ENCODE measurements around the gene MAPKAPK3. TPM values are rescaled to one million over a fixed set of nuclear protein-coding genes. Genes with fewer than 3 reads are reported as not detected.

Gene MAPKAPK3
- total and polyA plus RNA-seq, 2 experiments from 2014 or later: 40.5 to 43.1 TPM

GRCh38 chr3:50671331-50671730 is 54.4 kb downstream of the MAPKAPK3 start:
- H3K4me2 ChIP-seq: no peak overlapping the region
- no peaks in the 10 kb centered on the region for H3K9me3 ChIP-seq (ENCODE audit: low read depth)
- 35% methylated on average over 4 of the region's 4 CpGs for WGBS (ENCODE audit: low lambda C conversion rate, missing lambda C conversion rate)
- no peak overlapping the region for H2AFZ ChIP-seq
- no peaks in the 10 kb centered on the region for H3K4me1 ChIP-seq (ENCODE audit: insufficient read depth)
- peaks cover 74% of the 10 kb centered on the region for H3K27me3 ChIP-seq
- peak; percentile 46 for DNase-seq (ENCODE audit: low spot score)
- no peaks in the 10 kb centered on the region for H4K20me1 ChIP-seq (ENCODE audit: insufficient read depth, poor library complexity, severe bottlenecking)
- H3K4me3 ChIP-seq: no peak overlapping the region
- no peaks in the 10 kb centered on the region for H3K36me3 ChIP-seq (replicated peaks; ENCODE audit: insufficient read depth, low read depth)
- H3K27ac ChIP-seq: no peak overlapping the region
- H3K9me2 ChIP-seq (replicated peaks; ENCODE audit: insufficient read depth): no peaks in the 10 kb centered on the region
- H3K79me2 ChIP-seq: no peaks in the 10 kb centered on the region
- TF ChIP-seq, protein P1, sequence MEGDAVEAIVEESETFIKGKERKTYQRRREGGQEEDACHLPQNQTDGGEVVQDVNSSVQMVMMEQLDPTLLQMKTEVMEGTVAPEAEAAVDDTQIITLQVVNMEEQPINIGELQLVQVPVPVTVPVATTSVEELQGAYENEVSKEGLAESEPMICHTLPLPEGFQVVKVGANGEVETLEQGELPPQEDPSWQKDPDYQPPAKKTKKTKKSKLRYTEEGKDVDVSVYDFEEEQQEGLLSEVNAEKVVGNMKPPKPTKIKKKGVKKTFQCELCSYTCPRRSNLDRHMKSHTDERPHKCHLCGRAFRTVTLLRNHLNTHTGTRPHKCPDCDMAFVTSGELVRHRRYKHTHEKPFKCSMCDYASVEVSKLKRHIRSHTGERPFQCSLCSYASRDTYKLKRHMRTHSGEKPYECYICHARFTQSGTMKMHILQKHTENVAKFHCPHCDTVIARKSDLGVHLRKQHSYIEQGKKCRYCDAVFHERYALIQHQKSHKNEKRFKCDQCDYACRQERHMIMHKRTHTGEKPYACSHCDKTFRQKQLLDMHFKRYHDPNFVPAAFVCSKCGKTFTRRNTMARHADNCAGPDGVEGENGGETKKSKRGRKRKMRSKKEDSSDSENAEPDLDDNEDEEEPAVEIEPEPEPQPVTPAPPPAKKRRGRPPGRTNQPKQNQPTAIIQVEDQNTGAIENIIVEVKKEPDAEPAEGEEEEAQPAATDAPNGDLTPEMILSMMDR (IDR thresholded peaks at IDR 0.05; ENCODE audit: poor library complexity): no peak
- no peak for TF ChIP-seq EZH2 (IDR thresholded peaks at IDR 0.05; ENCODE audit: borderline replicate concordance)
- no peak for TF ChIP-seq EZH2phosphoT487 (IDR thresholded peaks at IDR 0.05; ENCODE audit: low read depth, severe bottlenecking, unreplicated experiment)

DNA sequence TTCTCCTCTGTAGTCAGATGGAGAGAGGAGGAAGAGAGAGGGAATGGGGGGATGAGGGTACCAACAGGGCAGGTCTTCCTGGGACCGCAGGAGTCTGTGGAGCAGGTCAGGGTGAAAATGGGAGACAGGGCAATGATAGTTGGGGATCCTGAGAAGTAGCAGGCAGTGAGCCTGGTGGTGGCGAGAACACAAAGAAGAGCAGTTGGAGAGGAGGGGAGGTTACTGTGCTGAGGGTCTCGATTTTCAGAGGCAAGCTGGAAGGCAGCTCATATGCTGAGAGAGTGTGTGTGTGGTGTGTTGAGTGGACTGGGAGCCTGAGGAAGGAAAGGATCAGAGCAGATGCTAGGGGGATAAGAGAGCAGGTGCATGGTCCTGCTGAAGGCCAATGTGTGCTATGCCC is 55.7 kb downstream of the MAPKAPK3 start:
- Histone ChIP-seq H4K20me1 (ENCODE audit: insufficient read depth, poor library complexity, severe bottlenecking) (no peaks in the 10 kb centered on the region), H3K4me3 (no peak overlapping the region), H3K27me3 (peaks cover 77% of the 10 kb centered on the region), H3K27ac (no peak overlapping the region), H3K4me1 (ENCODE audit: insufficient read depth) (no peaks in the 10 kb centered on the region), H3K9me3 (ENCODE audit: low read depth) (no peaks in the 10 kb centered on the region), H3K79me2 (no peaks in the 10 kb centered on the region), H3K4me2 (no peak overlapping the region), H3K9me2 (replicated peaks; ENCODE audit: insufficient read depth) (no peaks in the 10 kb centered on the region), H3K36me3 (replicated peaks; ENCODE audit: insufficient read depth, low read depth) (no peaks in the 10 kb centered on the region), H2AFZ (no peak overlapping the region)
- WGBS (ENCODE audit: low lambda C conversion rate, missing lambda C conversion rate): 94% methylated on average over 3 of the region's 3 CpGs
- DNase-seq (ENCODE audit: low spot score): no peak
- TF ChIP-seq, protein P1 (IDR thresholded peaks at IDR 0.05; ENCODE audit: poor library complexity): no peak
- no peak for TF ChIP-seq EZH2 (IDR thresholded peaks at IDR 0.05; ENCODE audit: borderline replicate concordance)
- TF ChIP-seq EZH2phosphoT487 (IDR thresholded peaks at IDR 0.05; ENCODE audit: low read depth, severe bottlenecking, unreplicated experiment): no peak

DNA sequence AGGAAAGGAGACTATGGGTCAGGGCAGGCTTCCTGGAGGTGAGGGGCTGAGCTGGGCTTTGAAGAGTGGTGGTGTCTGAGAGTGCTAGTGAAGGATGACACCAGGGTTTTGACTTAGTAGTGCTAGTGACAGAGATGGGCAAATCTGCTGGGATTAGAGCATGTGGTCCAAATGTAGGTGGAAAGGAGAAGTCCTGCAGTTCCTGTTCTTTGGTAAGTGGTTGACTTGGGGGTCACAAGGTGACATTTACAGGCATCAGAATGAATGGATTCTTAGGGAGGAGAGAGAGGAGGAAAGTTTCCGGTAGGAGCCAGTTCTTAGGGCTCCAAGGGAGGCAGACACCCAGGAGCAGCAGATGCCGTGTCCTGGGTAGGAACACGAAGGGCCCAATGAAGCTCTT is 57.0 kb downstream of the MAPKAPK3 start:
- Histone ChIP-seq H3K36me3 (replicated peaks; ENCODE audit: insufficient read depth, low read depth) (no peaks in the 10 kb centered on the region), H3K79me2 (no peaks in the 10 kb centered on the region), H3K27ac (no peak overlapping the region), H3K4me1 (ENCODE audit: insufficient read depth) (no peaks in the 10 kb centered on the region), H3K9me3 (ENCODE audit: low read depth) (no peaks in the 10 kb centered on the region), H4K20me1 (ENCODE audit: insufficient read depth, poor library complexity, severe bottlenecking) (no peaks in the 10 kb centered on the region), H3K4me2 (peak overlapping the region; percentile 94), H3K27me3 (peaks cover 79% of the 10 kb centered on the region), H2AFZ (no peak overlapping the region), H3K9me2 (replicated peaks; ENCODE audit: insufficient read depth) (no peaks in the 10 kb centered on the region), H3K4me3 (no peak overlapping the region)
- 28% methylated on average over 3 of the region's 3 CpGs for WGBS (ENCODE audit: low lambda C conversion rate, missing lambda C conversion rate)
- no peak for DNase-seq (ENCODE audit: low spot score)
- TF ChIP-seq, protein P1 (IDR thresholded peaks at IDR 0.05; ENCODE audit: poor library complexity): no peak
- TF ChIP-seq EZH2phosphoT487 (IDR thresholded peaks at IDR 0.05; ENCODE audit: low read depth, severe bottlenecking, unreplicated experiment): no peak
- no peak for TF ChIP-seq EZH2 (IDR thresholded peaks at IDR 0.05; ENCODE audit: borderline replicate concordance)

Data from hepatocyte (in vitro differentiated cells).